Calu3 (cell line): Measurements from ENCODE around the gene PLEKHF1. TPM values are rescaled to one million over a fixed set of nuclear protein-coding genes. Genes with fewer than 3 reads are reported as not detected.

Source experiments
- BruUV-seq: library from RNA; stranded (reverse); fragments of 400-500 nt; replicated peaks from 2 replicates; lab custom pipeline; 2021; lab: Mats Ljungman, UMichigan
- CTCF ChIA-PET: fragments of 300-600 bp; sonication (Branson Sonifier 250); formaldehyde crosslinking; loops from one replicate; lab custom pipeline; 2022; ENCODE audit warnings: antibody characterized with exemption; lab: Charles Lee
- DNase-seq: peaks from one replicate; pipeline ENCODE4 v3.0.0; 2022
- H3K27ac Mint-ChIP-seq: one replicate; pipeline ENCODE4 v1.8.0; 2022; ENCODE audit warnings: mixed read lengths; ENCODE audit not compliant: unreplicated experiment
- H3K27me3 Mint-ChIP-seq: one replicate; pipeline ENCODE4 v1.8.0; 2022; ENCODE audit warnings: mixed read lengths; ENCODE audit not compliant: unreplicated experiment
- H3K36me3 Mint-ChIP-seq: one replicate; pipeline ENCODE4 v1.8.0; 2022; ENCODE audit warnings: mild to moderate bottlenecking, moderate library complexity, mixed read lengths; ENCODE audit not compliant: insufficient read depth, unreplicated experiment
- H3K4me1 Mint-ChIP-seq: one replicate; pipeline ENCODE4 v1.8.0; 2022; ENCODE audit warnings: mild to moderate bottlenecking, low read depth, mixed read lengths; ENCODE audit not compliant: unreplicated experiment
- H3K4me3 Mint-ChIP-seq: one replicate; pipeline ENCODE4 v1.8.0; 2022; ENCODE audit warnings: mild to moderate bottlenecking, low read depth, moderate library complexity, mixed read lengths; ENCODE audit not compliant: unreplicated experiment
- H3K9me3 Mint-ChIP-seq: one replicate; pipeline ENCODE4 v1.8.0; 2022; ENCODE audit warnings: low read depth, mixed read lengths; ENCODE audit not compliant: unreplicated experiment
- CTCF ChIP-seq: fragments of 200-600 bp; IDR thresholded peaks from one replicate; pipeline ENCODE4 v1.8.0; 2022; ENCODE audit warnings: antibody characterized with exemption; ENCODE audit not compliant: unreplicated experiment
- intact Hi-C: fragments of 100-400 bp; cut with micrococcal nuclease; formaldehyde crosslinking; loops from one replicate; pipeline ENCODE4 v1.10.0; 2022; ENCODE audit not compliant: unreplicated experiment
- total RNA-seq: library from RNA; stranded (reverse); gene quantifications from 2 replicates; pipeline ENCODE4 v1.2.3, GENCODE V29; 2022

Gene PLEKHF1
- total RNA-seq, 1 experiment from 2014 or later, result 2.9 TPM

DNA sequence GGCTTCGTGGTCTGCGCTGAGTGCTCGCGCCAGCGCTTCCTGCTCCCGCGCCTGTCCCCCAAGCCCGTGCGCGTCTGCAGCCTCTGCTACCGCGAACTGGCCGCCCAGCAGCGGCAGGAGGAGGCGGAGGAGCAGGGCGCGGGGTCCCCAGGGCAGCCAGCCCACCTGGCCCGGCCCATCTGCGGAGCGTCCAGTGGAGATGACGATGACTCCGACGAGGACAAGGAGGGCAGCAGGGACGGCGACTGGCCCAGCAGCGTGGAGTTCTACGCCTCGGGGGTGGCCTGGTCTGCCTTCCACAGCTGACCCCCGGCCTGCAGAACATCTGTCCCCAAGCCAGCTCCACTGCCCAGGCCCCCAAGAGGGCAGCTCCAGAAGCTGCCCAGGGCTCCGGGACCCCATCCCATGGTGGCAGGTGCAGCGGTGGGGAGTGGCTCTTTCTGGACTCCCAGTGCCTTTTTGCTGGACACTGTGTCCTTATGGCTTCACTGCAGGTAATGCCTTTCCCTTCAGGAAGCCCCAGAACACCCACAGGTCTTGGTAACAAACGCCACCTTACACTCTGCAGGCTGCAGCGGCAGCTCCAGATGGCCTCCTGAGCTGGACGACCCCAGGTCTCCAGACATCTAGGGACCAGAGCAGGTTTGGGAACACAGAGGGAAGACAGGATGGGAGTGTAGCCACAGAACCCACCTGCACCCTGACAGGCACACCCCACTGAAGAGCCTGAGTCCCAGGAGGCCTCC lies 9.3 kb downstream of the PLEKHF1 start:
- no peak overlapping the region for H3K27ac Mint-ChIP-seq
- H3K9me3 Mint-ChIP-seq, result no peaks in the 10 kb centered on the region
- peaks cover 23% of the 10 kb centered on the region for H3K4me1 Mint-ChIP-seq
- H3K27me3 Mint-ChIP-seq, result no peaks in the 10 kb centered on the region
- no peak for TF ChIP-seq CTCF
- CTCF ChIA-PET, result no interaction called here
- H3K36me3 Mint-ChIP-seq, result no peaks in the 10 kb centered on the region
- no peak overlapping the region for H3K4me3 Mint-ChIP-seq
- no peak for DNase-seq
- no TSS peak for BruUV-seq
- intact Hi-C loops, result no loop called here

- H3K9me3 Mint-ChIP-seq, result no peaks in the 10 kb centered on the region
- CTCF ChIA-PET, result no interaction called here
- no peak for DNase-seq
- peaks cover 23% of the 10 kb centered on the region for H3K4me1 Mint-ChIP-seq
- no peaks in the 10 kb centered on the region for H3K27me3 Mint-ChIP-seq
- TF ChIP-seq CTCF, result no peak
- no peak overlapping the region for H3K4me3 Mint-ChIP-seq
- no peaks in the 10 kb centered on the region for H3K36me3 Mint-ChIP-seq
- BruUV-seq, result no TSS peak
- no peak overlapping the region for H3K27ac Mint-ChIP-seq
- intact Hi-C loops, result no loop called here
Observed at GRCh38 chr19:29675120-29675649, 9.9 kb downstream of the PLEKHF1 start.

GRCh38 chr19:29675650-29676186 lies 10.5 kb downstream of the PLEKHF1 start:
- intact Hi-C loops, result no loop called here
- no TSS peak for BruUV-seq
- CTCF ChIA-PET, result no interaction called here
- H3K36me3 Mint-ChIP-seq, result no peaks in the 10 kb centered on the region
- no peak for DNase-seq
- H3K4me1 Mint-ChIP-seq, result peaks cover 23% of the 10 kb centered on the region
- no peaks in the 10 kb centered on the region for H3K9me3 Mint-ChIP-seq
- H3K4me3 Mint-ChIP-seq, result no peak overlapping the region
- TF ChIP-seq CTCF, result no peak
- H3K27ac Mint-ChIP-seq, result no peak overlapping the region
- H3K27me3 Mint-ChIP-seq, result no peaks in the 10 kb centered on the region

DNA sequence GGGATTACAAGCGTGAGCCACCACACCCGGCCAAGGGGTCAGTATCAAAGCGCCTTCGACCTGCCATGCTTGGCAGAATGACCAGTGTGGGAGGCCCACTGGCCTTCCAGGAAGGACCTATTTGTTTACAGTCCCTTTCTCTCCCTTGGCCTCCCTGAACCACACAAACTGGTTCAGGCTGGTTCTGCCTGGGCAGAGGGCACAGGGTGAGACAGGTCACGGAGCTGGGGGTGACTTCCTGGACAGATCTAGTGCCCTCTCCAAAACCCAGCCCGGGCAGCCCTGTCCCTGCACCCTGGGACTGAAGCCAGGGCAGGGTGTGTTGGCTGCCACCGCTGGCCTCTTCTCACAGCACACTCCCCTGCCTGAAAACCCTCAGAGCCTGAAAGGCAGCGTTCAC lies 11.3 kb downstream of the PLEKHF1 start:
- intact Hi-C loops, result no loop called here
- CTCF ChIA-PET, result no interaction called here
- TF ChIP-seq CTCF, result no peak
- no peaks in the 10 kb centered on the region for H3K9me3 Mint-ChIP-seq
- no peak for DNase-seq
- BruUV-seq, result no TSS peak
- H3K27me3 Mint-ChIP-seq, result no peaks in the 10 kb centered on the region
- peaks cover 14% of the 10 kb centered on the region for H3K4me1 Mint-ChIP-seq
- H3K4me3 Mint-ChIP-seq, result no peak overlapping the region
- H3K27ac Mint-ChIP-seq, result no peak overlapping the region
- no peaks in the 10 kb centered on the region for H3K36me3 Mint-ChIP-seq
